Gastroesophageal sphincter (tissue), 4 donors: ENCODE results near the gene LRRC74A. TPM values are rescaled to one million over a fixed set of nuclear protein-coding genes. Genes with fewer than 3 reads are reported as not detected.

ENCODE experiments used
- ATAC-seq: fragments of 150-250 bp; one replicate; pipeline ENCODE4 v1.9.1; 2016; ENCODE audit warnings: mild to moderate bottlenecking, moderate library complexity
- H3K27ac ChIP-seq, 4 donors: fragments of 200-600 bp; sonication (generic) in 3 of 4; 1 replicate in 3 of 4; 2 replicates in 1 of 4; pipeline ENCODE4 v1.5.1; 2016 to 2019
- H3K27me3 ChIP-seq: fragments of 200-600 bp; sonication (generic); one replicate; pipeline ENCODE4 v1.5.1; 2019
- H3K36me3 ChIP-seq, 2 donors: fragments of 200-600 bp; sonication (generic); one replicate each; pipeline ENCODE4 v1.5.1; 2019; ENCODE audit warnings: control low read depth in 1 of 2
- H3K4me1 ChIP-seq, 3 donors: fragments of 200-600 bp; sonication (generic); 1 replicate in 2 of 3; 2 replicates in 1 of 3; pipeline ENCODE4 v1.5.1; 2016 to 2019; ENCODE audit warnings: control low read depth in 2 of 3
- H3K4me3 ChIP-seq, 2 donors: fragments of 200-600 bp; sonication (generic); one replicate each; pipeline ENCODE4 v1.5.1; 2019; ENCODE audit warnings: mild to moderate bottlenecking in 1 of 2, moderate library complexity in 1 of 2
- H3K9me3 ChIP-seq, 3 donors: fragments of 200-600 bp; sonication (generic); one replicate each; pipeline ENCODE4 v1.5.1; 2017 to 2019; ENCODE audit warnings: control low read depth in 2 of 3
- CTCF ChIP-seq, 4 experiments: fragments of 200-600 bp in 2 of 4; fragments of 450-650 bp in 2 of 4; sonication (generic) in 1 of 4; IDR thresholded peaks; one replicate each; pipeline ENCODE4 v1.5.1; 2017 to 2019; ENCODE audit warnings: antibody characterized with exemption in 4 of 4, mild to moderate bottlenecking in 2 of 4, moderate library complexity in 2 of 4
- EP300 ChIP-seq: sonication (generic); formaldehyde crosslinking; IDR thresholded peaks from one replicate; pipeline ENCODE4 v1.6.1; 2017; ENCODE audit warnings: antibody characterized with exemption, mild to moderate bottlenecking
- POLR2A ChIP-seq, 2 donors: fragments of 450-650 bp; IDR thresholded peaks; one replicate each; pipeline ENCODE4 v1.6.1; 2017; ENCODE audit warnings: antibody characterized with exemption in 2 of 2, mild to moderate bottlenecking in 2 of 2, moderate library complexity in 1 of 2
- POLR2AphosphoS5 ChIP-seq: sonication (generic); formaldehyde crosslinking; IDR thresholded peaks from one replicate; pipeline ENCODE4 v1.6.1; 2017; ENCODE audit warnings: antibody characterized with exemption
- WGBS, 2 donors: methylation state at CpG; one replicate each; pipeline ENCODE4 v1.1.5; 2018; ENCODE audit warnings: low coverage in 1 of 2; 5-methylcytosine and 5-hydroxymethylcytosine counted together
- total RNA-seq, 4 donors: library from RNA; depleted of rRNA; stranded (reverse); fragments of >200 nt; gene quantifications; one replicate each; pipeline ENCODE4 v1.1.0, GENCODE V29; 2016

Gene LRRC74A
- total RNA-seq, 4 donors from 2014 or later: not detected

GRCh38 chr14:76848879-76849278, 22.7 kb downstream of the LRRC74A start:
- no peak overlapping the region for H3K4me3 ChIP-seq
- no peak for ATAC-seq
- TF ChIP-seq POLR2AphosphoS5 (no peak), POLR2A (IDR thresholded peaks at IDR 0.05) (no peak)
- H3K9me3 ChIP-seq: no peaks in the 10 kb centered on the region
- H3K36me3 ChIP-seq: no peaks in the 10 kb centered on the region
- peaks cover 12% of the 10 kb centered on the region for H3K27me3 ChIP-seq
- 73 to 81% methylated on average over 5 to 6 of the region's 6 CpGs for WGBS, 2 donors
- no peak overlapping the region for H3K27ac ChIP-seq
- H3K4me1 ChIP-seq: no peaks in the 10 kb centered on the region

- H3K27me3 ChIP-seq: peaks cover 4% of the 10 kb centered on the region
- no peaks in the 10 kb centered on the region for H3K9me3 ChIP-seq
- WGBS, 2 donors: 88 to 100% methylated on average over 2 of the region's 2 CpGs
- TF ChIP-seq POLR2A (IDR thresholded peaks at IDR 0.05) (no peak), EP300 (no peak), CTCF (IDR thresholded peaks at IDR 0.05) (no peak), POLR2AphosphoS5 (no peak)
- no peak overlapping the region for H3K4me3 ChIP-seq
- no peaks in the 10 kb centered on the region for H3K4me1 ChIP-seq
- ATAC-seq: no peak
- no peaks in the 10 kb centered on the region for H3K36me3 ChIP-seq
- H3K27ac ChIP-seq: no peak overlapping the region
Measured at GRCh38 chr14:76855066-76855465, 28.9 kb downstream of the LRRC74A start.

DNA sequence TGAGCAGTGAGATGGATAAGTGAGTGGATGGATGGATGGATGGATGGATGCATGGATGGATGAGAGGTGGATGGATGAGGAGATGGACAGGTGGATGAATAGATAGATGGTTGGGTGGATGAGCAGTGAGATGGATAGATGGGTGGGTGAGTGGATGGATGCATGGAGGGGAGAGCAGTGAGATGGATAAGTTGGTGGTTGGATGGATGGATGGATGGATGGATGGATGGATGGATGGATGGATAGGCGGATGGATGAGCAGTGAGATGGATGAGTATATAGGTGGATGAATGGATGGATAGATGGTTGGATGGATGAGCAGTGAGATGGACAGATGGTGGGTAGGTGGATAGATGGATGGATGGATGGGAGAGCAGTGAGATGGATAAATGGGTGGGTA, 30.6 kb downstream of the LRRC74A start:
- TF ChIP-seq POLR2A (IDR thresholded peaks at IDR 0.05) (no peak), CTCF (IDR thresholded peaks at IDR 0.05) (no peak), POLR2AphosphoS5 (no peak), EP300 (no peak)
- 86 to 95% methylated on average over 1 of the region's 1 CpG for WGBS, 2 donors
- H3K4me1 ChIP-seq: no peaks in the 10 kb centered on the region
- no peak overlapping the region for H3K27ac ChIP-seq
- H3K4me3 ChIP-seq: no peak overlapping the region
- H3K36me3 ChIP-seq: no peaks in the 10 kb centered on the region
- peaks cover 10% of the 10 kb centered on the region for H3K27me3 ChIP-seq
- no peak for ATAC-seq
- H3K9me3 ChIP-seq: no peaks in the 10 kb centered on the region

GRCh38 chr14:76861574-76862255, 35.5 kb downstream of the LRRC74A start:
- Histone ChIP-seq H3K4me1 (peaks cover 0 to 10% (median 0%) of the 10 kb centered on the region in 3 donors), H3K27ac (no peak overlapping the region), H3K9me3 (no peaks in the 10 kb centered on the region), H3K36me3 (no peaks in the 10 kb centered on the region), H3K4me3 (no peak overlapping the region), H3K27me3 (peaks cover 10% of the 10 kb centered on the region)
- TF ChIP-seq EP300 (no peak), CTCF (IDR thresholded peaks at IDR 0.05) (no peak), POLR2A (IDR thresholded peaks at IDR 0.05) (no peak), POLR2AphosphoS5 (no peak)
- 72 to 74% methylated on average over 2 to 5 of the region's 10 CpGs for WGBS, 2 donors
- ATAC-seq: no peak

GRCh38 chr14:76862546-76863282, 36.5 kb downstream of the LRRC74A start:
- Histone ChIP-seq H3K4me3 (no peak overlapping the region), H3K36me3 (no peaks in the 10 kb centered on the region), H3K27me3 (peaks cover 16% of the 10 kb centered on the region), H3K4me1 (peaks cover 0 to 16% (median 0%) of the 10 kb centered on the region in 3 donors), H3K9me3 (no peaks in the 10 kb centered on the region), H3K27ac (peak overlapping the region in 2 of 4 donors; percentile 39 to 64)
- 73 to 83% methylated on average over 7 to 10 of the region's 10 CpGs for WGBS, 2 donors
- no peak for ATAC-seq
- no peak for TF ChIP-seq CTCF (IDR thresholded peaks at IDR 0.05)
- TF ChIP-seq EP300: no peak
- no peak for TF ChIP-seq POLR2A (IDR thresholded peaks at IDR 0.05)
- no peak for TF ChIP-seq POLR2AphosphoS5
